HG02870 (cell line): Measurements from ENCODE around the gene KPNA2.
"Not testable (repeated sequence)": the region's sequence is repeated elsewhere in the genome, so short reads cannot be mapped to it uniquely, and the experiment has no call there.

Experiments
- ATAC-seq: cut with Tn5 transposase; IDR thresholded peaks from one replicate; pipeline ENCODE4 v1.9.1; 2021; ENCODE audit warnings: mild to moderate bottlenecking, moderate library complexity; ENCODE audit not compliant: unreplicated experiment

KPNA2 gene

DNA sequence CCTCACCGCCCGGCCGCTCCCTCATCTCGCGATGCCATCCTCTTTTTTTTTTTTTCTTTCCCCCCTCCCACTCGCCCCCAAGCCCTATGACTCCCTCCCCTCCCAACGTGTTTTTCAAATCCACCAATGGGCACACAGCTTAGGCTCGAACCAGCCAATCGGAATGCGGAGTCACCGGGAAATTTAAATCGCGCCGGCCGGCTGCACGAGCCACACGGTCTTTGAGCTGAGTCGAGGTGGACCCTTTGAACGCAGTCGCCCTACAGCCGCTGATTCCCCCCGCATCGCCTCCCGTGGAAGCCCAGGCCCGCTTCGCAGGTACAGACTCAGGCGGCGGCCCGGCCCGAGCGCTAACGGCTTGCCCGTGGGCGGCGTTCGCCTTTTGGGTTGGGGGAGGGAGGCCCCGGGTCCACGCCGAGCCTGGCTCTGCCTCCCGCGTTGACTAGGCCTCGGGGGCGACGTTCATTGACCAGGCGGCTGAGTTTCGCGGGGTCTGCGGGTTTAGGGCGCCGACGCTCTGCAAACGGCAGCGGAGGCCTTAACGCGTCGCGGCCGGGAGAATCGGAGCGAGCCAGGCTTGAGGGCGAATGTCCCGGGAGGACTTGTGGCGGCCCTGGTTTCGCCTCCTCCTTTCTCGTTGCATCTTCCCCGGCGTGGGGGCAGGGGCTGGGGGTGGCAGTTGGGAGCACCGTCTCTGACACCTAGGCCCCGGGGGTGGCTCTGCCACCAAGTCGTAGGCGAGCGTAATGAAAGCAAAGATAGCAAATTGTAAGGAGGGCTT lies at the start of gene KPNA2:
Gene KPNA2 (plus strand): TSS at position 213 of the 781 bp plus-strand sequence. CDS start 1,398 bp downstream, outside the sequence.
- ATAC-seq, result peak; percentile 94

DNA sequence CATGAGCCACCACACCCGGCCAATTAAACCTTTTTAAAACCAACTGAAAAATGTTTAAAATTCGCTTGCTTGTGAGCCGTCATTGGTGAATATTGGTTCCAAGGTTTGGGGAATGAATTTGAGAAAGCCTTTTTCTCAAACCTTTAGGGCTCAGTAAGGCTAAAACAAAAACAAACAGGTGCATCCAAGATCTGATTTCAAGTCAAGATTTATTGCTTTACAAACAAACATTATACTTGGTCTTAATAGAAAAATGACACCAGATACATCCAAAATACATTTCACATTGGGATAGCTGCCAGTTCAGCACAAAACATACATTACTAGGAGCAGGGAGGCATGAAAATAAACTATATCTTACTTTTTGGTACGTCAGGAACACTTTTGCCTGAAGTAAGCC lies 44.6 kb upstream of the KPNA2 start:
- no peak for ATAC-seq

DNA sequence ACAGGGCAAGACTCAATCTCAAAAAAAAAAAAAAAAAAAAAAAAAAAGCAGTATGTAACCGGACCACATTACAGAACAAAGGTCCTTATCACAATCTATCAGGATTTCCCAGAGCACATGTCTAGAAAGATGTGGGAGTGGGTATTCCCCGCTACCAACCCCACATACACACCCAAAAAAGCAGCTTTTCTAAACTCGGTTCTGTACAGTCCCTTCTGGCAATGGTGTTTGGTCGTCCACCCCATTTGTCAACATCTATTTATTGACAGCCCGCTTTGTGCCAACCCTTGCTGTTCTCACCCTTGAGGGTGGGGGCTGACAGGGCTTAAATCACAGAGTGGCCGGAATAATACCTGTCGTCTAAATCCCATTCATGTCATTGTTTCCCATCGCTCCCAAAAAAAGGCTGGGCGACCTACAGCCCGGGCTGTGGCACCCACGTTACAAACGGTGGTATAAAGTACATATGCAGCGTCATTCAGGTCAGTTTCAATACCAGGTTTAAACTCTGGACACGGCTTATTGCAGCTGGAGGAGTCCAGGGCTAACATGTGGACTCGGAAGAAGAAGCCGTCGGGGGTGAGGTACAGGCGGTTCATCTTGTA lies 42.9 kb upstream of the KPNA2 start:
- ATAC-seq, result peak; percentile 7

DNA sequence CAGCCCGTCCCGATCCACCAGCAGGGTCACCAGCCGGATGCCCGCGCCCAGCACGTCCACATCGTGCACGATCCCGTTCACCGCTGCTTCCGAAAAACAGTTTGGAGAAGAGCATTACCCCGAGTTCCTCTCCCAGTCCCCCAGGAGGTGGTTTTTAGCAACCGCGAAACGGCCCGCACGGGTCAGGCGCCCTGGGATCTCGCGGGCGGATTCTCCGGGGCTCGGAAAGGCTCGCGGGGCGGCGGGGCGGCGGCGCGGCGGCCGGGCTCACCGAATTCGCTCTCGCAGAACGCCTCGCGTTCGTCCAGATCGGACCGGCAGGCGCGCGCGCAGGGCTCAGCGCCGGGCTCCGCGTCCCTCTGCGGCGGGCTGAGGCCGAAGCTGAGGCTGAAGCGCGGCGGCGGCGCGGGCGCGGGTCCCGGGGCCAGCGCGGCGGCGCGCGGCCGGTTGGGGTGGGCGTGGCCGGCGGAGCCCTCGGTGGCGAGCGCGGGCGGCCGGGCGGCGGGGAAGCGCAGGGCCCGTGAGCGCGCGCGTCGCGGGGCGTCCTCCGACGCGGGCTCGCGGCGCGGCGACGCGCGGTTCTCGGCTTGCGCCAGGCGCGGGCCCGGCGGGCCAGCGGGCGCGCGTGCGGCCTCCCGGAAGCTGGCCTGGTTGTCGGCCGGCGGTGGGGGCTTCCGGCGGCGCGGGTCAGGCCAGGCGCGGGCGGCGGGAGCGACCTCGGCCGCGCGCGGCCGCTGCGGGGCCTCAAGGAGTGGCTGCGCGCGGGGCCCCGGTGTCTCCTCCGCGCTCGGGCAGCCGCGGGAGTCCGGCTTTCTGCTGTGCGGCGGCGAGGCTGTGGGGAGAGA lies 42.2 kb upstream of the KPNA2 start:
- peak; percentile 61 for ATAC-seq

DNA sequence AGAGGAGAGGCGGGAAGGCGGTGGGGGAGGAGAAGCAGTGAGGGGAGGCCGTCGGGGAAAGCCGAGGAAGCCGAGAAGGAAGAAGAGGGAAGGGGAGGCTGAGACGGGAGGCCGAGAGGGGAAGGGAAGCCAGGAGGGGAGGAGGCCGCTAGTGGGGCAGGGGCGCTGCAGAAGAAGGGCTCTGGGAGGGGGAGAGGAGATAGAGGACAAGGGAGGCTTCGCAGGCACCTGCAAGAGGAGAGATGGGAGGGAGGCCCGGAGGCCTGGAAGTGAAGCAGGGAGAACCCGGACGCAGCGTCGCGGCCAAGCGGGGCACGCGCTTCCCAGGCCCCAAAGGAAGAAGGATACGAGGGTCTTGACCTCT lies 41.6 kb upstream of the KPNA2 start:
- peak; percentile 10 for ATAC-seq

DNA sequence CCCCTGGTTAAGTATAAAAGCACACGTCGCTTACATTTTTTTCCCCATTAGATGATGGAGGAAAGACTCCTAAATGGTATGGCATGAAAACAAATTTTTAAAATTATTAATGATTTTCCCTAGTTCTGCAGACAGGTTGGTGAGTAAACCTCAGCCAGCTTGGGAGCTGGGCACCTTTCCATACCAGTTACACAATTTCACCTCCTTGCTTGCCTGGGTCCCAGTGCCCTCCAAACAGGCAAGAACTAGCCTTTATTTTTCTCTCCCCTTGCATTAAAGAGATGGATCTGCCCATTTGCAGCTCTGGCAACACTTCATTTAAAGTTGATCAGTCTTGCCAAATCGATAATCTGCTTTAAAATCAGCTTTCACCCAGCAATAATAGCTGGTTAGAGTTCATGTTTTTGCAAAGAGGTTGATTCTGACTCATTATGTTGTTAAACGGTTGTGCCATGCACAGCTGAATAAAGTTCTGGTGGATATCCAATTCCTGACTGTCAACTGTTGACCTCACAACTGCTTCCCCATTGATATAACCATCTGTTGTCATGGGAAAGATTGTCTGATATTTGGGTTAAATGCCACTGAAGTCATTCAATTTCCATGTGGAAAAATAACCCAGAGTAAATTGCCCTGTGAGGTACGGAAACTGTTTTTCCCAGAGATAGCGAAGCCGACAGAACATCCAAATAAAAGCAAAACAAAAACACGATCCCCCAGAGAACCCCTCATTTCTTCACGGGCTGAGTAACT lies 40.5 kb upstream of the KPNA2 start:
- no peak for ATAC-seq

DNA sequence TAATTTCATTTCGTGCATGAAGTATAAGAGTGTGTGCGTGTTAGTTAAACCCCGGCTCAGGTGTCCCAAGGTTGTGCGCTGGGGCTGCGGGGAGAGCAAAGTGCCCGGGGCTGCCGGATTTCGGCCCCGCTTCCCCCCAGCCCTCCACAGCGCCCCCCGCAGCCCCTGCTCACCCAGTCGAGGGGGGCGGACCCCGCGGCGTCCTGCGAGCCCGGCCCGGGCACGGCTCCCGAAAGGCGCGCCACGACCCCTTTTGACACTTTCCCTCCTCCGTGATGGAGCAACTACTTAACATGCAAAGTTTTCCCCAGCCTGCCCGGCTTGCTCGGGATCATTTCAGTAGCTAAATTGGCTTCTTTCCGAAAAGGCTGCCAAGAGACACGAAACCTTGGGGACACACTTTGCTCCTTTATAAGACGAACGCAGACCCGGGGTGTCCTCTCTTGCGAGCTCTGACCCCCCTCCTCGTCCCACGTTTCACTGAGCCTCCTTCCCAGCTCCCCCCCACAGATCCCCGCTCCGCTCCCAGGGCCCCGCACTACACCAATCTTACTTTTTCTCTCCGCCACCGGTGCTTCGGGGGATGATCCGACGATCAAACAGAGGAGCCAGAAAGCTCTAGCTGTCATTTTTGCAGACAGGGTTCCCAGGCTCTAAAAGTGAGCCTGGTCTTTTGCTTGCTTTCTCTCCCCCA lies 39.8 kb upstream of the KPNA2 start:
- no peak for ATAC-seq

DNA sequence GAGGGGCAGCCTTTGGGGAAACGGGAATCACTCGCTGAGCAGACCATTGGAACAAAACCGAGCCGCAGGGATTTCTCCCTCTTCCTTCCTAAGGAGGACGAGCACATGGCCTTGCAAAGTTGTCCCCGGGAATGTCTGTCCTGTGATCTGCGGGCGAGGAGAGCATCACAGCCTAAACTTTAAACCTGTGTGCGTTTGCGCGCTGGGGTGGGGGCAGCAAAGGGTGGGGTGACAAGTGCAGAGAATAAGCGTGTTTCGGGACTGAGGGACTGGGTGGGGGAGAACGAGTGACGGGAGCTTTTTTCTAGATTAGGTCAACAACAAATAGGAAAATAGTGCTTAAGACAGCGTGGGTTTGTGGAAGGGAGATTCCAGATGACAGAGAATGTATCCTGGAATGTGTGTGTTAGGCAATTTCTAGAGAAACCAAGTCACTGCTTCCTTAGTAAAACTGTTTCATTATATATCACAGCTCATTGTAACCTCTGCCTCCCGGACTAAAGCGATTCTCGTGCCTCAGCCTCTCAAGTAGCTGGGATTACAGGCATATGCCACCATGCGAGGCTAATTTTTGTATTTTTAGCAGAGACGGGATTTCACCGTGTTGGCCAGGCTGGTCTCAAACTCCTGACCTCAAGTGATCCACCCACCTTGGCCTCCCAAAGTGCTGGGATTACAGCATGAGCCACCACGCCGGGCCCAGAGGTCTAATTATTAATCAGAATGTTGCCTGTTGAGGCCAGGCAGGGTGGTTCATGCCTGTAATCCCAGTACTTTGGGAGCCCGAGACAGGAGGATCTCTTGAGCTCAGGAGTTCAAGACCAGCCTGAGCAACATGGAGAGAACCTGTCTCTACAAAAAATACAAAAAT lies 39.0 kb upstream of the KPNA2 start, which contains the start of gene C17orf58:
Gene C17orf58 (minus strand): TSS at position 169 of the 871 bp plus-strand sequence. CDS start 271 bp downstream, outside the sequence.
- not testable (repeated sequence) for ATAC-seq

DNA sequence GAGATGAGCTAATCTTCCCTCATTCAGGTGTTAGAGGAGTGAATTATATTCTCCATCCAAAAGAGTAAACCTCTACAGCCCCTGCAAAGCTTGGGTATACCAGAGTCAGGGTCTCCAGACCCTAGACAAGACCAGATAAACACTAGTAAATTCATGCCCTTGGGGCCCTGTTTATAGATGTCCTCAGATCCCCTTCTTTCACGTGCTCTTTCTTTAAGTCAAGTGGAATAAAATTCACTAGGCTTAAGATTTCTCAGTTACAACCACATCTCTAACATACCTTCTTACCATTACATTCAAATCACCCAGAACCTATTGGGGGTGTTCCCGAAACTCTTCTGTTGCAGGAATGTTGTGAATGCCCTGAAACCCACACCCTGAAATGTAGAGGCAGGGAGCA lies 37.1 kb upstream of the KPNA2 start:
- no peak for ATAC-seq

DNA sequence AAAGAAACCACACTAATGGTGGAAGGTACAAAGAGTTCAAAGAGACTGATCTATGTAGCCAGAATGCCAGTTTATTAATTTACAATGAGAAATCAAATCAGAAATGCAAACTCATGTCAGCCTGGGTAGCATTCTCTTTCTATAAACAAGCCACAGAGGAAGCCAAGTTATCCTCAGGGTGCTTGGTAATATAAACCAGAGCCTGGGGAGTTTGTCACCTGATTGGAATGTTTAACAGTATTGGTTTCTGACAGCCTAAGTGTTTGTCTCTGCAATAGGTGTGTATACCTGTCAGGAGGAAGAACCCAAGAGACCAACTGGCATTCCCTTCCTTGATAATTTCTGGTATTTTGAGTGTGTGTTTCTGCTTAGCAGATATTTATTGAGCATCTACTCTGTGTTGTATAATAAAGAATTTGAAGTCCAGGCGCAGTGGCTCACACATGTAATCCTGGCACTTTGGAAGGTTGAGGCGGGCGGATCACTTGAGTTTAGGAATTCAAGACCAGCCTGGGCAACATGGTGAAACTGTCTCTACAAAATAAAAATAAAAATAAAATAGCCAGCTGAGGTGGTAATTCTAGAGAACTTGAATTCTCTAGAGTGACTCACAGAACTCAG lies 36.1 kb upstream of the KPNA2 start:
- no peak for ATAC-seq

DNA sequence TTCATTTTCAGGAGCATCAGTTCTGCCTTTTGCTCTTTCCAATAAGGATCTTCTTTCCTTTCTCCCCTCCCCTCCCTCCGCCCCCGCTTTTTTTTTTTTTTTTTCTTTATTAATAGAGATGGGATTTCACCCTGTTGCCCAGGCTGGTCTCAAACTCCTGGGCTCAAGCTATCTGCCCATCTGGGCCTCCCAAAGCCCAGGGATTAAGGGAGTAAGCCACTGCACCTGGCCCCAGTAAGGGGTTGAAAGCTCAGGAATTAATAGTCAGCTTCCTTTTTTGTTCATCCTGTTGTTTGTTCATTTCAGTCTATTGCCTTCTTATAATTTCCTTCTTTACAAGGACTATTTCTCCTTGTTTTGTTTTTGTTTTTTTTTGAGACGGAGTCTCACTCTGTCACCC lies 31.3 kb upstream of the KPNA2 start:
- ATAC-seq, result no peak

DNA sequence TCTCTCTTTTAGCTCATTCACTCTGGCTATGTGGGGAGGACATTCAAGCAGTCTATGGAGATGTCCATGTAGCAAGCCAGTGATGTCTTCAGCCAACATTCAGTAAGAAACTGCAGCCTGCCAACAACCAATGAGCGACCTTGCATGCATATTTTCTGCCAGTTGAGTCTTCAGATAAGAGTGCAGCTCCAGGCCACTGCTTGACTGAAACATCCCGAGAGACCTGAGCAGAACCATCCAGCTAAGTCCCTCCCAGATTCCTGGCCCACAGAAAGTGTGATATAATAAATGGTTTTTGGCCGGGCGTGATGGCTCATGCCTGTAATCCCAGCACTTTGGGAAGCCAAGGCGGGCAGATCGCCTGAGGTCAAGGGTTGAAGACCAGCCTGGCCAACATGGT lies 28.7 kb upstream of the KPNA2 start:
- no peak for ATAC-seq

DNA sequence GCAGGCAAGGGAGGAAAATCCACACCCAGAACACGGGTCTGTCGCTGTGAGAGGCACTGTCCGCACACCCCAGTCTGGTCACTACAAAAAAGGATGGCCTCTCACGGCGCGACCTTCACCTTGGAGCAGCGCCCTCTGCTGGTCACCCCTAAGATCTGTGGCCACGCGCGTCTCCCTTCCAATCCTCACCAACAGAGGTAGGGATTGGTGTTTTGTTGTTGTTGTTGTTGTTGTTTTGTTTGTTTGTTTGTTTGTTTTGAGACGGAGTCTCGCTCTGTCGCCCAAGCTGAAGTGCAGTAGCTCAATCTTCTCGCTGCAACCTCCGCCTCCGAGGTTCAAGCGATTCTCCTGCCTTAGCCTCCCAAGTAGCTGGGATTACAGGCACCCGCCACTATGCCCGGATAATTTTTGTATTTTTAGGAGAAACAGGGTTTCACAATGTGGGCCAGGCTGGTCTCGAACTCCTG lies 24.3 kb upstream of the KPNA2 start:
- ATAC-seq, result no peak

DNA sequence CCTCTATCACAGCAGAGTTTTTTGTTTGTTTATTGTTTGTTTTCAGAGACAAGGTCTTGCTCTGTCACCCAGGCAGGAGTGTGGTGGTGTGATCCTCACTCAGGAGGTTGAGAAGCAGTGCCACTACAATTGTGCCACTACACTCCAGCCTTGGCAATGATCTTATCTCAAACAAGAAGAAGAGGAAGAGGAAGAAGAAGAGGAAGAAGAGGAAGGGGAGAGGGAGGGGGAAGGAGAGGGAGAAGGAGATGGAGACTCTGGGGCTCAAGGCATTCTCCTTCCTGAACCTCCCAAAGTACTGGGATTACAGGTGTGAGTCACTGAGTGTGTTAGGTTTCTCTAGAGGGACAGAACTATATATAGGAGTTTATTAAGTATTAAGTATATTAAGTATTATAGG lies 22.1 kb upstream of the KPNA2 start:
- ATAC-seq, result no peak

DNA sequence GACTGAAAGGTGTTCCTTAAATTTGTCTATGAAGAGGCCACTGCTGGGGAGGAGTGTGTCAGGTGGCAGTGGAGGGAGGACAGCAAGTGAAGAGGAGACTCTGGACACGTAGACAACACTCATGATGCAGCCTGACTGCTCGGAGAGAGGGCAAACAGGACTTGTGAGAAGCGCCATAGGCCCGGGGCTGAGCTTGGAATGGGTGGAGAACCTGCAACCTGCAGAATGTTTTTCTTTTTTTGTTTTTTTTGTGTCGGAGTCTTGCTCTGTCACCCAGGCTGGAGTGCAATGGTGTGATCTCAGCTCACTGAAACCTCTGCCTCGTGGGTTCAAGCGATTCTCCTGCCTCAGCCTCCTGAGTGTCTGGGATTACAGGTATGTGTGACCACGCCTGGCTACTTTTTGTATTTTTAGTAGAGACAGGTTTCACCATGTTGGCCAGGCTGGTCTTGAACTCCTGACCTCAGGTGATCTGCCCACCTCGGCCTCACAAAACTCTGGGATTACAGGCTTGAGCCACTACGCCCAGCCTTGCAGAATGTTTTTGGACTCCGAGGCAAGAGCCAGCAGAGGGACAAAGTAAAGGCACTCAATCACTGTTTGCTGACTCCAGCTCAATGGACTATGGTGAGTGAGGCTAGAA lies 20.3 kb upstream of the KPNA2 start:
- ATAC-seq, result no peak

DNA sequence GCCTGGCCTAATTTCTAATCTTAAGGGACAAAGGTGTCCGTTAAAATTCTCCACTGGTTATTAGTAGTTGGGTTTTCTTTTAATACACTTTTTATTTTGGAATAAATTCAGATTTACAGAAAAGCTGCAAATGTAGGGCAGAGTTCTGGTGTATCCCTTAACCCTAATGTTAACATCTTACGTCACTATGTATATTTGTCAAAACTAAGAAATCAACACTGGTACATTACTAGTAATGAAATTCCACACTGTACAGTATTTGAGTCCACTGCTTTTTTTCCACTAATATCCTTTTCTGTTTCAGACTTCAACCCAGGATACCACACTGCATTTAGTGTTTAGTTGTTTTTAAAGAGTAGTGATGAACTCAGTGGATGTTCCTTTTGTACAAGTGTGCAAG lies 18.7 kb upstream of the KPNA2 start:
- ATAC-seq, result no peak

DNA sequence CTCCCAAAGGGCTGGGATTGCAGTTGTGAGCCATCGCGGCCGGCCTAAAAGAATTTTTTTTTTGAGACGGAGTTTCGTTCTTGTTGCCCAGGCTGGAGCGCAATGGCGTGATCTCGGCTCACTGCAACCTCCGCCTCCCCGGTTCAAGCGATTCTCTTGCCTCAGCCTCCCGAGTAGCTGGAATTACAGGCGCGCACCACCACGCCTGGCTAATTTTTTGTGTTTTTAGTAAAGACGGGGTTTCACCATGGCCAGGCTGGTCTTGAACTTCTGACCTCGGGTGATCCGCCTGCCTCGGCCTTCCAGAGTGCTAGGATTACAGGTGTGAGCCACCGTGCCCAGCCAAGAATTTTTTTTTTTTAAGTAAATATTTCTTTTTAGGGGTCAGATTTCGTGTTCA lies 17.0 kb upstream of the KPNA2 start:
- not testable (repeated sequence) for ATAC-seq

DNA sequence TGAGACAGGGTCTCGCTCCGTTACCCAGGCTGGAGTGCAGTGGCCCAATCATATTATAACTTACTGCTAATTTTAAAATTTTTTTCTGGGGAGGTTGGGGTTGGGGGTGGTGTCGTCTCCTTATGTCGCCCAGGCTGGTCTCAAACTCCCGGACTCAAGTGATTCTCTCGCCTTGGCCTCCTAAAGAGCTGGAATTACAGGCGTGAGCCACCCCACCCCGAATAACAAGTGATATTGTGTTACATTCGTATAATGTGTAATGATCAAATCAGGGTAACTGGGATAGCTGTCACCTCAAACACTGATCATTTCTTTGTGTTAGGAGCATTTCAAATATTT lies 16.2 kb upstream of the KPNA2 start:
- no peak for ATAC-seq
